CD4-positive, alpha-beta T cell treated with Interleukin-4 for 4 hours (primary cell): ENCODE data around the gene CAVIN2.

Source experiments
- DNase-seq: peaks from one replicate; pipeline ENCODE4 v3.0.0-alpha.2; 2020

The CAVIN2 gene

DNA sequence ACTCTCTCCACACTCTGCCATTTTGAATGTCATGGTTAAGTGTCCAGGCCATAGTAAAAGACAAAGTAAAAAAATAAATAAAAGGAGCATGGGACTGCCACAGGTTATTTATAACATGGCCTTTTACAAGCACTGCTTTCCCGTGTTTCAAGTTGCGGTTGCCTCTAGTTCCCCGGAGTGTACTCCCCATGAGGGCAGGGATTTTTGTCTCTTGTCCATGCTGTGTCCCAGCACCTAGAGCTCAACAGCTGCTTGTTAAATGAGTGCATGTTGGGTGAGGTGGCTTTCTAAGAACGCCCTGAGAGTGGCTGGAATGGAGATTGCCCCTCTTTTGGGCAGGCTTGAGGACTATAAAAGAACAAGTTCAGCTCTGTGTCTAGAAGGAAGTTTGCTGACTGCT lies 8.4 kb downstream of the CAVIN2 start:
- no peak for DNase-seq

DNA sequence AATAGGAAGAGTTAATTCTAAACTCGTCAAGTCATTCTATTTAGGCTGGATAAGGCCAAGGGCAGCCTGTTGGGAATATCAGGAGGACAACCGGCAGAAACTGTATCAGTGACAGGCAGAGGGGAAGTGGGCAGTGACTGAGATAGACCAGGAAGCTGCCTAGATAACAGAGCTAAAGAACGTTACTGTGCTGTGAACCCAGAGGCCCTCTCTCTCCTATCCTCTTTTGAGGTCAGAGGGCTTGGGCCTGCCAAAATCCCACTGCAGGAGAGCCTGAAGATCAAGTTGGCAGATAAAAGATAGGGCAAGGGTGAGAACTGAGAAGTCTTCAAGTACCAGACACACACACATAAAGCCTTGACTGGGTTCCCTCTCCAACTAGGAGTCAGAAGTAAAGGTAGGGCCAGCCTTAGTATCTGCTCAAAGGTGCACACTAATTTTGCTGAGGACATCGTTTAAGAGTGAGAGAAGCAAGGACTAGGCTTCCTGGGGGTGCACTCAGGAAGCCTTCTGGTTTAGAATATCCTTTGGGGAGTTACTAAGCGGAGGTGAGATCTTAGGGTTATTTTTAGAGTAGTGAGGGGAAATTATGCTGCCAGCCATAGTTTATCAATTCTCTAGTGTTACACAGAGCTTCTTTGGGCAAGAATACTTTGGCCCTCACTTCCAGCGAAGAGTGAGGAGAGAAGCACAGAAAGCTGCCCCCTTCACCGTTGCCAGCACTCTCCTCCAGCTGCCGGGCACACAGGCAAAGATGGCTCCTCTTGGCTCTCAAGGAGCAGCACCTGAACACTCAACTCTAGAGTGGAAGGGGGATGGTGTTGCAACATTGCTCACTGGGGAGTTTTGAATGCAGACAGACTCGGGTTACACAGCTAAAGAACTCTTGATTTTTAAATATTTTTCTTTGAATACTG lies 9.8 kb downstream of the CAVIN2 start:
- no peak for DNase-seq

DNA sequence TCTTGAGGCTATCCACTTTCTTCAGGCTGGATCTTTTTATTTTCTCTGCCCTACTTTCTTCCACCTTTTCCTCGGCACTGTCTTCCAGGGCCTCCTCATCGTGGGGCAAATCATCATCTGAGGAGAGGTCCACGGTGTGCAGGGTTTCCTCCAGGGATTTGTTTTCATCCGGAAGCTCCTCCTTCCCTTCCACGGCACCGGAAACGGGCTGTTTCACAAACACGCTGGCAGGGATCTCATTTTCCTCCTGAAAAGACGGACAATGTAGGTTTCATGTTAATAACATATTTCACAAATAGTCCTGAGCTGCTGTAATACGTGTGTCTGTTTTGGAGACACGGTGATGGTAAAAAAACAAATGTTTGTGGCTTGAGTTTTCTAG lies 10.4 kb downstream of the CAVIN2 start:
- DNase-seq: no peak

DNA sequence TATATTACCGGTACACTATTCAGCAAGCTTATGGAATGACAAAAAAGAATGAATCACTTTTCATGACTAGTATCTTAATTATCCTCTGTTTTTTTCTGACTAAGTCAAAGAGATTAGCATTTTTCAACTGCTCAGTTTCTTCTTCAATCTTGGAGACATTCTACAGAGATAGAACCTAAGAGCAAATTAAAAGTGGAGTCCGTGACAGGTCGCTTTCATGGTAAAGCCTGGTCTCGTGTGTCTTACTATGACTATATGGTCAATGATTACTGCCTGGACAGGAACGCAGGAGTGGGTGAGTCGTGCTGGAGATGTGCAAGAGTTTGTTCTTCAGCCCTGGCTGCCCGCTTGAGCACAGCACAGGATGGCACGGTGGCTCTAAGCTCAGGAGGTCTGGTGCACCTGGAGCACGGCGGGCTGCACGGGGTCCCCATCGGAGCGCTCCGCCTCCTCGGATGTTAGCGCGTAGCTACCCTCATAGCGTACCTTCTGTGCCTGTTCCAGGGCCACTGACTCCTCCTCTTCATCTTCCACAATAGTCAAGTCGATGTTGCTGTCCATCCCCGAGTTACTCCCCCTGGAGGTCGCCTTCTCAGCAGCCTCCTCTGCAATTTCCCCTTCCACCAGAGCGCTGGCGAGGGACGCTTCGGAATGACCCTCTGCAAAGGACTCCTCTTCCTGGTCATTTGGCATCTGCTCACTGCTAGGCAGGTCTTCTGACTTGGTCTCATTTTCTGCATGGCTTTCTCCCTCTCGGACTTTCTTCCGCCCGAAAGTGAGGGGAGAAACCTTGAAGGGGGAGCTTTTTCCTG lies 11.1 kb downstream of the CAVIN2 start:
- no peak for DNase-seq

DNA sequence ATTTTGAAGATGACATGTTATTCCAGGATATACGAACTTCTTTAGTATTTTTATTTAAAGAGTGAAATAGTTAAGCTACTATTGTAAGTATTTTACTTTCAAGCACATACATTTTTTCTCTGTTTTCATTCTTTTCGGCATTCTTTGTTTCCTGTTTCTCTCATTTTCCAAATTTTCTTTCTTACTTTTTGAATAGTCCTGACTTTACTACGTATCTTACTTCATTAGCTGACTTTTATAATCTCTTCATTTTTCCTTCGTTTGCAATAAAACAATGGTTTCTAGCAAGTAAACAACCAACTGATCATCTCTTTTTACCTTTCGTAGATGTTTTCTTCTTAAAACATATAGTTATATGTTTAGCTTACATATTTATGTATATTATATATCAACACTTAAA lies 11.8 kb downstream of the CAVIN2 start:
- no peak for DNase-seq

DNA sequence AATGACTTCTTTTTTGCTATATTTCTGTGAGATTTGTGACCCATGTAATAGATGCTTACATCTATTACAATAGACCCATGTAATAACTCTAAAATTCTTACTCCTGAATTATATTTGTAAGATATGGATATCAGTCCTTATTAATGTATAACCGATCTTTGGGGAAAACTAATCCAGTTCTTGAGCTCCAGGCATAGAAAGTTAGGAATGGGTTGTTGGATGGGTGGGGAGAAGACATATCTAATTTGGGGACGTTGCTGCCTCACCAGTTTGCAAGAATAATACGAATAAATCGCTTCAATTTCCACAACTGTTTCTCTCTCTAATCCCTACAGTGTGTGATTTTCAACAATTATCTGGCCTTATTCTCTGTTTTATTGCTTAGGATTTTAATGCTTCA lies 13.5 kb downstream of the CAVIN2 start:
- DNase-seq: no peak

DNA sequence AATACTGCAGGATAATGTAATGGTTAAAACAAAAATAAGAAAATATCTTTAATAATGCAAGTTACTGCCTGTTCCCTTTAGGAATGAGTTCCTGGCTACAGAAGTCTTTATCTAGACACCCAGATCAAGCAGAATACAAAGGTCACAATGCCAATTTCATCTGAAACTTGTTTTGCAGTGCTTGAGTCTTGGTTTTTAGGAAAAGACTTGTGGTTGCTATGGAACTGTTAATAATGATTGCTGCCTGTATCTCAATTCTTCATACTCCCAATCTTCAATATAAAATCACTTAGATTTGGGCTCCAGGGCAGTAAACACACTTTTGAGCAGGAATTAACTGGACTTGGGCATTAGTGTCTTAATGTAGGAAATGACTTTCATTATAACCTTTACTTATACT lies 14.2 kb downstream of the CAVIN2 start:
- DNase-seq: no peak

DNA sequence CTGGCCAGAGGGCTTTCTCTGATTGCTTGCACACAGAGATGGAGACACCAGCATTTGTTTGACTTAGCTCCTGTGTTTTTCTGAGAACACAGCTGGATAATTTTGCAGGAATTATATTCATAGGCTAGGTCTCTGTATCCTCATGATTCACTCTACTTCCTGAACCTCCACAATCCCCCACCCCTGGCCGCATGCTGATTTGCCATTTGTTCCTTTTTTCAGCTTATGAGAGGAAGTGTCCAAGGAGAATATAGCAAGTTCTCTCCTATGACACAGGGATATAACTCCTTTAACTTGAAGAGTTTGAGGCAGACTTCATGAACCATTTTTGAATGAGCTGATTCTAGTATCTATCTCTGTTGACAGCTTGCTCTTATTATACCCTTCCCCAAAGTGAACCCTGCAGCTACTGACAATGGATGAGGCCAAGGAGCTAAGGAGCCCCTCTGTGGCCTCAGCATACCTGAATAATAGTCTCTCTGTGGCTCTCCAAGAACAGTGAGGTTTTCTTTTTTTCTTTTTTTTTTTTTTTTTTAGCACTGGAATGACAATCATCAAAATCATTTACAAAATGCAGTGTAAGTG lies 15.4 kb downstream of the CAVIN2 start:
- DNase-seq: no peak

DNA sequence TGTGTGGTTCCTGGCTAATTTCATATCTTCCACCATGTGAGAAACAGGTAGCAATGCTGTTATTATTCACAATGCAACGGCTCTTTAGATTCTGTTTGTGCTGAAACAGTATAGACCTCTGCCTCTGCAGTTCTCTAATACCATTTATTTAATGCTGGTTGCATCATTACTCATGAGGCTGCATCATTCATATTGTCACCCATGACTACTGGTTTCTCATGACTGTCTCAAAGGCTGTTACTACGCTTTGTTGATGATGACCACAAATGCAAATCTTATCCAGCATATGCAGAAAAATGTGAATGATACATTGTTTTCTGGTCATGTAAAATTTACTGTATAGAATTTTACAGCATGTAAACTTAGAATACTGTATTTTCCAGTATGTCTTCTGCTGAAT lies 22.5 kb downstream of the CAVIN2 start:
- DNase-seq: no peak

DNA sequence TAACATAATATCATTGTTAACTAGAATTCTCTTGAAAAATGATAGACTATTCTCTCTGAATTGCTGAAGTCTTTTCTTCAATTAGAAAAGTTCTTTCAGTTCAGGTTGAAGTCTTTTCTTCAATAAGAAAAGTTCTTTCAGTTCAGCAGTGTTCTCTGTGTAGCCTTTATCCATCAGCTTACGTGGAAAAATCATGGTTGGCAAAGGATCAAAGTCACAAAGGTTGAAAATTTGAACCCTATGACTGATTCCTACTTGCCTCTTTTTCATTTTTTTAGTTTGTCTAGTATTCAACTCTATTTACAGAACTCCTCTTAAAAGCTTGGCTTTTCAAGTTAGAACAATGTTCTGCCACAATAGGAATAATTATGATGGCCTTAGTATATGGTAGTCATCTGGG lies 25.8 kb downstream of the CAVIN2 start:
- no peak for DNase-seq

DNA sequence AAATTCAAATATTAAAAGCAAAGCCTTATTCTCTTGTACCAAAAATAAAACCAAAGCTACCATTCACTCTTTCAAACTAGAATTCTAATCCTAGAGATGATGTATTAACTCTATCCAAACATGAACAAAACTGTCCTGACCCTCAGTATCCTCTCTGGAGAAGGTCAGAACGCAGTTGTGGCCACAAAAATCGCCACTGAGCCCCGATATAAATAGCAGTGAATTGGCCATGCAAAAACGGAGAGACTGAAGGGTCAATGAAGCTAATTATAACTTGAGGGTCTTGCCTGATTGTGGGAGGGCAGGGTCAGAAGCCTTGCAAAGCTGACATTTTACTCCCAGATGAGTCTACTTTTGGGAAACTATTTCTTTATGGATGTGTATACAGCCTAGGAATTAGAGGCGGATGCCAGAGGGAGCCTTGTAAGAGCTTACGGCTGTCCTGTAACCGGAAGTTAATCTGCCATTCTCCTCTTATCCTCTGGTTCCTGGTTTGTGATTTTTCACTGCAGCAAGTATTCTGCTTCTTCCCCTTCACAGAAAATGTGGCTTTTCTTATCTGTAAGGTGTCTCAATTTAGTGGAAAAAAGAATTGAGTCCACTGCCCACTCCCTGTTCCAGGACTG lies 28.1 kb downstream of the CAVIN2 start:
- DNase-seq: no peak

DNA sequence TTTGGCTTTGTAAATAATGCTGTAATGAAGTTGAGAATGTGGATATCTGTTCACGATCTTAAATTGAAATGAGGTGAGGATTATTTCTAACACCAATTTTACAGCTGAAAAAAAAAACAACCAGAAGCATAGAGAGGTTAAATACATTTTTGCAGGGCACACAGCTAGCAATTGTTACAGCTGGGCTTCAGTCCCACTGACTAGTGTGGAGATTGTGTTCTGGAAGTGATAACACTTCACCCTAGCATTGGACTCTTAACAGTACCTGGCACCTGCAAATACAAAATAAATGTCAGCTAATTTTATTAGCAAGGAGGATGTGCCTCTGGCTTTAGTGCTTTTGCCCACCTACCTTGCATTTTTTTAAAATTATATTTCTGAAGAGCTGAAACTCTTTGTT lies 28.8 kb downstream of the CAVIN2 start:
- DNase-seq: no peak

DNA sequence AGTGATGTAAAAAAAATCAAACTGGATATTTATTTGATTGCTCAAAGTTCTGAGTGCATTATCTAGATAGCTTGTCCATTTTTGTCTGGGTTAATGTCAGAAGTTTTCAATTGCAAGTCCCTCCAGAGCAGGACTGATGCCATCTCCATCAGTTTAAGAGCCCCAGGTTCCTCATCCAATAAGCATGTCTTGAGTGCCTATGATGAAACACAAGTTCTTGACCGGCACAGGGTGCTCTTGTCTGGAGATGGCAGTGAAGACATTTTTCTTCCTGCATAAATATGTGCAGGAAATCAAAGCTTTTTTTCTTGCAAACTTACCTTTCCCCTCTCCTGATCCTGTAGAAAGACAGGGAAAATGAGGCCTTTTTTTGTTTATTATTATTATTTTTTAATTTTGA lies 31.9 kb downstream of the CAVIN2 start:
- no peak for DNase-seq

DNA sequence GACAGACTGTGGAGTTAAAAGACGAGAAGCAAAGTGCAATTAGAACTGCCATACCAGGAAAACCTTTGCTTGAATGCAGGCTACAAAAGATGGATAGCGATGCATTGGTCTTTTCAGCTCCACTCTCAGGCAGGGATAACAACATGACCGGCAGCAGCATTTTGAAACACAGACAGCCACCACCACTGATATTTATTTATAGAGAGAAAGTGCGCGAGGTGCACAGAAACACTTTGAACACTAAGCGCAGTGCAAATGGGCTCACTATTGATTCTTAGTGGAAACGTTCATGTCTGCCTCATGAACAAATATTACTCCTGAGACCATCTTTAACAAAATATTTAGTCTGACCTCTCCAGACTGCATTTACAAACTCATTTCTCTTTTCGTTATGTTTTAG lies 32.9 kb downstream of the CAVIN2 start:
- DNase-seq: no peak

DNA sequence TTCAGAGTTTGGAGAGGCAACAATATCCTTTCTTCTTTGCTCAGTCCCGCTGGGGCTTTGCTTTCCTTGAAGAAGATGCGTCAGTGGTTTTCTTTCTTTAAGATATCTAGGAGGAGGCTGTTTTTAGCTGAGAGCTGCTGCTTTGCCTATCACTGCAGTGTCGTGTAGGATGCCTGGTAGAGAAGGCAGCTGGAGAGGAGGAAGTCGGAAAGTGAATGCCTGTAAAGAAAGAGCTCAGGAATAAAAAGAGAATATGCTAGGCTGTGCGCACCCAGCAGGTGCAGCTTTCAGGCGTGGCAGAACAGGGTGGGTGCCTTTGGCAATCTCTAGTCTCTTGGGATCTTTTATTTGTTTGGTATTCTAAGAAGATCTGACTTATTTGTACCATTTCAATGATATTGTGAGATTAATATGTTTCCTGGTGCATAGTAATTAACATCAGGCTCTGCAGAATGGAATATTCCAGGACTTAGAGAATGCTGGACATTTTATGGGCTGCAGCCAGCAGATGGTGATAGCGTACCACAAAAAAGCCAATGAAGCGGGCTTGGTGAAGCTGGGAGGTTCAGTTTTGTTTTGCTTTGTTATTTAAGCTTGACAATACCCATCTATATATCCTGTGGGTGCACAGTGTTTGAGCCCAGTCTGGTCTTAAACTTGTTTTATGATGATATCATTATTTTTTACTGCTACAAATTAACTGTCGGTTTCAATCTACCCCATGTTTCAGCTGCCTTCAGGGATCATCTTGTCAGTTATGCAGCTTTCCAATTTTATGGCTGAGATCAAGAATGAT lies 34.9 kb downstream of the CAVIN2 start:
- peak; percentile 9 for DNase-seq

DNA sequence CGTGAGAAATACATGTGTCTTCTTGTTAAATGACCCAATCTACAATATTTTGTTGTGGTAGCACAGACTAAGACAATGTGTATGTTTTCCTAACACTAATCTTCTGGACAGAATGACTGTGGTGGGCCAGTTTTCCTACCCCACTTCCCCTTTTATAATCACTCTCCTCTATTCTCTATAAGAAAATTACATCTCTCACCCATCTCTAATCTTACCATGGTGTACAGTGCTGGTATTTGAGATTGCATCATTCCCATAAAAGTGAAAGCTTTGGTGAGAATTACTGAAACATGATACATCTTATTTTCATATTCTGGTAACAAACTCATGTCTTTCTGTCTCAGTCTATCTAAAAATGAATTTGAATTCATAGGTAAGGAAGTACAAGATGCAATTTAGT lies 40.5 kb downstream of the CAVIN2 start:
- DNase-seq: no peak

DNA sequence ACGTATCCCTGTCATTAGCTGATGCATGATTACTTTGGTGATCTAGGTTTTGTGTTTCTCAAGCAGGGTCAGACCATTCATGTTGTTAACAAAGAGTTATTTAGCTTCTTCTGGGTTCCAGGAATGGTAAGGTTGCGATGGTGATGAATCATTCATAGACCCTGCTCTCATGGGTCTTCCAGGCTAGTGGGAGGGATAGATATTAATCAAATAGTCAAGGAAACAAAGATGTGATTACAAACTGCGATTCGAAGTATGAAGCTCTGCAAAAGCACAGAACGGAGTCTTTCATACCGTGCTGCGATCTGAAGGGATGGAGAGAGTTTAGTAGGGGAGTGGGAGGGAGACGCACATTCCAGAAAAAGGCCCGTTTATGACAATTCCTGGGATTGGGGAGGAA lies 42.1 kb downstream of the CAVIN2 start:
- DNase-seq: no peak

DNA sequence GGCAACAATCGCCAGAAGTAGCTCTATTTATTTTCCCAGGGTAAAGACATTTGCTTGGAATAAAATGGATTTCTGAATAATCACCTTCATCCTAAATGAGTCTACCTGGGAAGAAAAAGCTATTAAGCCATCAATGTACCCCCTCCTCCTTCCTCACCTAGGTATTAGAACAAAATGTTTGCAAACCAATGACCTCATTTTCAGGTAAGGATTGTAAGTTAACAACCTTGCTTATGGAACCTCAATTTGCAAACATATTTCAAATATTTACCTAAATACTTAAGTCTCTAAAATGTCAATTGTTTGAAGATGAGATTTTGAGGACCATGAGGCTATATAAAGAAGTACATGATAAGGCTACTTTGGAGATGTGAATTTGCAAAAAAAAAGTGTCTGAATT lies 43.9 kb downstream of the CAVIN2 start:
- DNase-seq: no peak

DNA sequence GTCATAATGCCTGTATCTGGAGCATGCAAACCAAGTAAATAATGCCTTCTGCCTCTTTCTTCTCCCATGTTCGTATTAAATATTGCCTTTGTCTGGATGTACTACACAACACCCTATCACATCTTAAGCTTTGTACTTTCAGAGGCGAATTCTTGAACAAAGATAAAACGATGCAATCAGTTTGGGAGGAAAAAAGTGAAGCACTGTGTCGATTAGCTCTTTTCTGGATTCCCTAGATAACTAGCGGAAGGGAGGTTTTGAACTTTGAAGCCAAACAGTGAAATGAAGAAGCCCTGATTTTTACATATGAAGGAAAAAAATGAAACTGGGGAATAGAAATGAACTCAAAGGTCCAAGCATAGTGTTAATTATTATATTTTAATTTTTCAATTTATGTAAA lies 44.7 kb downstream of the CAVIN2 start:
- no peak for DNase-seq

DNA sequence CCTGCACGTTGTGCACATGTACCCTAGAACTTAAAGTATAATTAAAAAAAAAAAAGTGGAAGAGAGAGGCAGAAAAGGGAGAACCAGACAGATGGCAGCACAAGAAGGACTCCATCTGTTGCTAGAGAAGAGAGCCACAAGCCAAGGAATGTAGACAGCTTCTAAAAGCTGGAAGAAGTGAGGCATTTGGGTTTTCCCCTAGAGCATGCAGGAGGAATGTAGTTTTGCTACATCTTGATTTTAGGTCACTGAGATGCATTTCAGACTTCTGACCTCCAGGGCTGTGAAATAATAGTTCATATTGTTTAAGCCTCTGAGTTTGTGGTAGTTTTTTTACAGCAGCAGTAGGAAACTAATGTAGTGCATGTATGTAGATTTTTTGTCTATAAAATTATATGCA lies 46.0 kb downstream of the CAVIN2 start:
- no peak for DNase-seq

DNA sequence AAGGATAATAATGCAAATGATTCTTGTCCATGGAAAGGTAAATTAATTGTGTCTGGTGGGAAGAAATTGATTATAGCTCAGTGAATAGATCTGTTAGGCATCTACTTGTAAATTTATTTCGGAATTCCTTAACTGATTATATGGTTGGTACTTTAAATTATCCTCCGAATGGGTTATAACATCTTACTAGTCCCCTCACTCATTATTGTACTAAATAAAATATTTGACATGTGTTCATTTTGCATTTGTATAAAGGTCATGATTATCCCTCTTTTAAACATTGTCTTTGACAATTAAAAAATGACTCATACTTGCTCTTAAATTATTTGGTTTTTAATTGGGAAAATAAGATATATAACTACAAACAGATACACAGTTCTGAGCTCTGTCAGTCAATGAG lies 47.4 kb downstream of the CAVIN2 start:
- DNase-seq: no peak
